ENCODE data around the gene SRSF4.
A peak's percentile ranks its signal among the peaks of the same experiment; 100 is the strongest.
"Not testable (repeated sequence)": the region's sequence is repeated elsewhere in the genome, so short reads cannot be mapped to it uniquely, and the experiment has no call there.

The SRSF4 gene

DNA sequence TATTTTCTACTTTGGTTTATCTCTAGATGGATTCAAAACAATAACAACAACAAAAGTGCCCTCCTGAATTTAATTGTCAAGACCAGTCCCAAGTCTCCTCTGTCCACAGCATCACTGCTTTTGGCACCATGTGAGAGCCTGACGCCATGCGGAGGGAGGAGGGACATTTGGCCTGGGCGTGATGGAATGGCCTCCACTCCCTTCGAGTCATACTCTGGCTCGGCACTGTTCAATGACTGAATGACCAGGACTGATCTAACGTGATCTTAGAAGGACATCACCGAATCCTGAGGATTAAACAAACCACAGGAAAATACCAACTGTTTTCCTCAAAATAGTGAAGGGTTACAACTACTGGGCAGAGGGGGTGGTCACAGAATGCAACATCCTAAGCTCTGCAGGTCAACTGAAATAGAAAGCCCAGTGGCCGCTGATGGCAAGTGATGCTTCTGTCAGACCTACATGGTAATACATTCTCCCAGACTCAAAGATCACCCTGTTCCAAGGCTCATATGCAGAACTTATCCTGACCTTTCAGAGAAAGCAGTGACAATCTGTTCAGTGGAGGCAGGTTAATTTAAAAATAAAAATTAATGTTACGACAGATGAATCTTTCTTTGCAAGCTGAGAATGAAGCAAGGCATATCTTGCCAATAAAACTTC lies 19.1 kb downstream of the SRSF4 start:
- no peak for FAIRE-seq

DNA sequence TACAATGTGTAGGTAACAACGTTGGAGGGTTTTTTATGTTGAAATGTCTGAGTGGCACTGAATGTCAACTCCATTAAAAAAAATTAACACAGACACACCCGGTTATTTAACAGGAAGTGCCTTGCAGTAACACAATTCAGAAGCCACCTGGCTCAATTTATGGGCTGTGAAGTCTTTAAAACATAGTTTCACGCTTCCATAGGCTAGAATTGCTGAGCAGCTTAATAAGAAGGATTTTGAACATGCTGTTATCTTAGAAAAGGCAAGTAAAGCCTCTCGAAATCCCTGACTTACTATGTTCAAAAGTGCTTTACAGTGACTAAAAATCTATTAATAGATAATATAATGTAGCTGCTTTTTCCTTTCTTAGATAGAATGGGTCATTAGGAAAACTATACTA lies 19.7 kb downstream of the SRSF4 start:
- FAIRE-seq = no peak

DNA sequence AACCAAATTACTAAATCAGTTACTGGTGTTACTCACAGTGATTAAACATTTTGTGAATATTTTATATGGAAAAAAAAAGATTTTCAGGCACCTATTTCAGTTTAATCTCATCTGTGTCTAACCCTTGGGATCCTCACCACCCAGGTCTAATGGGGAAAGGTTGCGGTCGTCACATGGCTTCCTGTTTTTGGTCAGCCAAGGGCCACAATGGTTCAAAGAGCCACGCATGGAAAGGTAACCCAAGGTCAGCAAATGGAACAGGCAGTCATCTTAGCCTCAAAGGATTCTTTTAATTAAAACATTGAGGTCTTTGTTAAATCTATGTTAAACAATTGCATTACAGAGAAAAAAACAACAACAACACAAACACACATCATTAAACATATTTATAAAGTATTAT lies 21.9 kb downstream of the SRSF4 start:
- FAIRE-seq = no peak

DNA sequence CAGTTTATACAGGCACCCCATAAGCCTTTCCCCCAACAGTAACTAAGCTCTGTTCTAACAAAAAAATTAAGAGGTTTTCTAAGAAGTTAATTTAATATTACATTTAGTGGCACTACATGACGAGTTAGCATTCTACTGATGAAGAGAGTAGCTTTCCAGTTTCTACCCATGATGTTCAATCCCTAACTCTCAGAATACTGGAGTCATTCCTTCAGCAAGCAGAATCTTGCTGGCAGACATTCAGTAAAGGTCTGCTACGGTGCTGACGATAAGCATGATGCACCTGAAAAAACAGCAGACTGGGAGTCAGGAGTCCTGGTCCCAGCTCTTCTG lies 24.5 kb downstream of the SRSF4 start:
- no peak for FAIRE-seq

DNA sequence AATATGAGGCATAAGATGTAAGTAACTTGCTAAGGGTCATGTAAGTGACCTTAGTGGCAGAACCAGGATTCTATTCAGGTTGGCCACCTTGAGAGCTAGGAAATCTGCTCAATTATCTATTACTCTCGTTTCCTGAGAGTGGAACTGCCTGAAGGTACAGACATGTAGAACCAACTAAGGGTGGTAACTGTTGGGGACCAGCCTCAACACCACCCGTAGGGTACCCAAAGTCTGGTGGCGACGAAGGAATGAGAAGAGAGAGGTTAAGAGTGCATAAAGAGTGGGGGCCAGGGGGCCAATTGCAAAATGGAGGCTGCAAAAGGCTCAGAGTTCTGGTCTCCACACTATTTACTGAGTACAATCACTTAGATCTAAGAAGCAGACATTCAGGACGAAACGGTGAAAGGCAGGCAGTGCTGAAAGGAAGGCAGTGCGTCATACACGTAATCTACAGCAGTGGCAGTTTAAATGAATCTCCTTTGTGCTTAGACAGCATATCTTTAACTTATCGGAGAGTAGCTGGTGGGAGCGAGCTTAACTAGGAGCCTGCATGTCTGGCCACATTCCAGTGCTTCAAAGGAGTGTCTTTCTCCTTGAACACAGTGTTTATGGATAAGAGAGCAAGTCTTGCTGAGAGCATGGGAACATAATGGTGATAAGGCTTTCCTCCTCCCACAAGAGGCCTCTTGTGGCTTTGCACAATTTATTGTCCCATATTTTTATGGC lies 25.0 kb downstream of the SRSF4 start:
- FAIRE-seq = peak; percentile 45

DNA sequence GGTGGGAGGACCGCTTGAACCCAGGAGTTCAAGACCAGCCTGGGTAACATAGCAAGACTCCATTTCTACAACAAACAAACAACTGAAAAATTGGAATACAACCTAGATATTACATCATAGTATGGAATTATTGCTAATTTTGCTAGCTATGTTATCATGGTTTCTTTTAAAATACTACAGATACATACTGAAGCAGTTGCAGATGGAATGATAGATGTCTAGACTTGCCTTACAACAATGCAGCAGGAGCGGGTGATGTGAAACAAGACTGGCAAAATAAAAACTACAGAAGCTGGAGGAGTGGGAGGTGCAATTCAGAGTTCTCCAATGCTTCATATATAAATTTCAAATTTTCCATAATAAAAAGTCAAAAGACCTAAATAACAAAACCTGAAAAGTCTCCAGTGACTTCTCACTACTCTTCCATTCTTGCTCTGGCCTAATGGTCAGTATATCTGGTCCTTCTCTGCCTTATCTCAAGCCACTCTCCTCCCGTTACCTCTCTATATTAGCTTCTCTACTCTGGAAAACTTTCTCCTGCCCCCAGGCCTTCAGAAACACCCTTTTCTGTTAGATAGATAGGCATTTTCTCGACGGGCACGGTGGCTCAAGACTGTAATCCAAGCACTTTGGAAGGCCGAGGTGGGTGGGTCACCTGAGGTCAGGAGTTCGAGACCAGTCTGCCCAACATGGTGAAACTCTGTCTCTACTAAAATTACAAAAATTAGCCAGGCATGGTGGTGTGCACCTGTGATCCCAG lies 29.5 kb downstream of the SRSF4 start:
- FAIRE-seq = no peak

DNA sequence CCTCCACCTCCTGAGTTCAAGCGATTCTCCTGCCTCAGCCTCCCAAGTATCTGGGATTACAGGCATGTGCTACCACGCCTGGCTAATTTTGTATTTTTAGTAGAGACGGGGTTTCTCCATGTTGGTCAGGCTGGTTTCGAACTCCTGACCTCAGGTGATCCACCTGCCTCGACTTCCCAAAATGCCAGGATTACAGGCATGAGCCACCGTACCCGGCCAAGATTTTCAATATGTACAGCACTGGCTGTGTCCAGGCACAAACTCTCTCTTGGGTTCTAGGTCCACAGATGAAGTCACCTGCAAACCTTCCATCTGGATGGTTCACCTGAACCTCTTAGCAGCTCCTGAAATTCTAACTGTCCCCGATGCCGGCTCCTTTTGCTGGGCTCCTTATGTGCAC lies 31.4 kb downstream of the SRSF4 start:
- not testable (repeated sequence) for FAIRE-seq

DNA sequence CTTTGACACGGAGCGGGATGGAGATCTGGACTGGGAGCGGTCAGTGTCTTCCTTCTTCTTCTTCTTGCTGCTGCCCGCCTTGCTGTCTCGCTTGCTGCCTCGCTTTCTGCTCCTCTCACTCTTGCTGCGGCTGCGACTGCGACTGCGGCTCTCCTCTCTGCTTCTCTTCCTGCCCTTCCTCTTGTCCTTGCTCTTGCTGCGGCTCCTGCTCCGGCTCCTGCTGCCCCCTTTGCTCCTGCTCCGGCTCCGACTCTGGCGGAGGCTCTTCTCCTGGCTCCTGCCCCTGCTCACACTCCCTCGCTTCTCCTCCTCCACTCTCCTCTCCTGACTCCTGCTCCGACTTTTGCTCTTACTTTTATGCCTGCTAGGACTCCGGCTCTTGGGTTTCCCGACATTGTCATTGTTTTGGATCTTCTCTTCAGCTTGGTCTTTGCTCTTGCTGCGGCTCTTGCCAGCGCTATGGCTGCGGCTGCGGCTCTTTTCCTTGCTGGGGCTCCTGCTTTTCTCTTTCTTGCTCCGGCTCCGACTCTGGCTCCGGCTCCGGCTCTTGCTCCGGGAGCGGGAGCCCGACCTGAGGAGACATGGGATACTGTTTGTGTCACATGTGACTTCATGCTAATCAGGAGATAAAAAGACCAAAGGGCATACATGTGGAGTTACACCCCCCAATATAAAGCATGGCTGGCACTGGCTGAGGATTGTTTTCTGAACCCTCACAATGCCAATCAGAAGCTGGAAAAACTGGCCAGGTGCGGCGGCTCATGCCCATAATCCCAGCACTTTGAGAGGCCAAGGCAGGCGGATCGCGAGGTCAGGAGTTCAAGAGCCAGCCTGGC lies 32.8 kb downstream of the SRSF4 start:
- no peak for FAIRE-seq

DNA sequence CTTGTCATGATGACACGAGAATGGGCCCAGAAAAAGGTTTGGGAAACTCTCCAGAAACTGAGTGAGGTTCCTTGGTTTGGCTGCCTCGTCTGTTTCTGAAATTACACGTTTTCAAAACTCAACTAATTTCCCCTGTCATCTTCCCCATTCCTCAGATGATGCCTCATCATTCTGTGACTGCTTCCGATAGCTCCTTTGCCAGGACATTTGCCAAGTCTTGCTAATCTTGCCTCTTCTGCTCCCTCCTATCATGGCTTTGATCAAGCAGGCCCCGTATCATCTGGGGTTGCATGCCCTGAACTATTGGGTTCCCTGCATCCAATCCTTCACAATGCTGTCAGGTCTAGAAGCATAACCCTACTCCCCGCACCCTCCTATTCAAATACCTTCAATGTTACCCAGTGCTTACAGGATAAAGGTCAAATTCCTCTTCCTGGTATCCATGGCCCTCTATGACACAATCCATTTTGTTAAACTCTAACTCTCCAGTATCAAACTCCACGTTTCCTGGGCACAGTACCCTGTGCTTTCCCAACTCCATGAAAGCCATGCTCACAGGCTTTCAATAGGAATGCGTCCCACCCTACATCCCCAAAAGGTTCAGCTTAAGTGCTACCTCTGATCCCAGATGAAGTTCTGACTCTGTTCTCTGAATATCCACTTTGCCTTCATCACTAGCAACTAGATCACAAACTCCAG lies 35.8 kb downstream of the SRSF4 start:
- no peak for FAIRE-seq

DNA sequence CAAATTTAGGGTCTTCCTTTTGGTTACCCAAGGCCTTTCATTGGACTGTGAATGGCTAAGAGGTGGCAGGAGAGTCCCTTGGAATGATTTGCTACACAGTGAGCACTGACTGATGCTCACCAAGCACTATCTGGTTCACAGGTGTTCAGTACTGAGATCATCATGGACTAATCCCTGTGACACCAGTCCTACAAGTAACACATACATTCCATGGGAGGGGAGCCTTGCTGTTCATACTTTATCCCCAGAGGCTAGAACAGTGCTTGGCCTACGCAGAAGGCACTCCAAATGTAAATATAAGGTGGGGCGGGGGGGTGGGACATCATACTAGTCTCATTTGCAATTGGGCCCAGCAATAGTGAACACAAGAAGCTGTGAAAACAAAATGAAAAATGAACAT lies 37.5 kb downstream of the SRSF4 start:
- no peak for FAIRE-seq

DNA sequence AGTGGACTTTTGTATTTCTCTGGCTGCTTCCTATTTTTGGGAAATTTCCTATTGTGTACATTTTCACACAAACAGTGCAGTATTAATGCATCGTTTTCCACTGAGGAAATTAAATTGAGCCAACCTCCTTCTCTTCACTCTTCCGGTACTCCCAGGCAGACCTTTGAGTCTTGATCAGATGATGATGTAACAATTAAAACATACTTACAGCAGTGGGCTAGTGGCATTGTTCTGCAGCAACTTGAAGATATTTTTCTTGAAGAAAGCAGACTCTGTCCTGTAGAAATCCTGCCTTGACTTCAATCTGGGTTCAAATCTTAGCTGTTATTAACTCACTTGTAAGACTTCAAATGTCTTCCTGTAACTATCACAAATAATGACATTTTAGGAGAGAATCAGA lies 39.0 kb downstream of the SRSF4 start:
- FAIRE-seq = no peak

DNA sequence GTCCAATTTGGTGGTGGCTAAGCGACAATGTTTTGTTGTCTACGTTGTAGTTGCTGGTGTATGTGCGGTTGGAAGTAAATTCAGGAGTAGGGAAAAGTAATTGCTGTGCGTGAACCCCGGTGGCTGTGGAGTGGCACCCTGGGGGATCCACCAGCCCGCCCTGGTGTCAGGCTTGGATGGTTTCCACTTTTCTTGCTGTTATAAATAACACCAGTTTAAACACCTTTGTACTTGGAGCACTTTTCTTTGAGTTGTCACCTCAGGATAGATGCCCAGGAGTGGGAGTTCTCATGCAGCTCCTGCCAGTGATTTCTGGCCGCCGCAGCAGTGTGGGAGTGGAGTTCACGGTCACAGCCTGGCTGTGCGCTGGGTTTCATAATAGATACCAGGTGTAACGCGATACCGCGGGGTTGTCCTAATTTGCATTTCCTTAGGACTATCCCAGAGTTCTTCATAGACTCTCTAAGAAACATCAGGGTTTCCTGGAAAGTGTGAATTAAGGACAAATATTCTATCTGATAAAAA lies 45.2 kb downstream of the SRSF4 start:
- no peak for FAIRE-seq

DNA sequence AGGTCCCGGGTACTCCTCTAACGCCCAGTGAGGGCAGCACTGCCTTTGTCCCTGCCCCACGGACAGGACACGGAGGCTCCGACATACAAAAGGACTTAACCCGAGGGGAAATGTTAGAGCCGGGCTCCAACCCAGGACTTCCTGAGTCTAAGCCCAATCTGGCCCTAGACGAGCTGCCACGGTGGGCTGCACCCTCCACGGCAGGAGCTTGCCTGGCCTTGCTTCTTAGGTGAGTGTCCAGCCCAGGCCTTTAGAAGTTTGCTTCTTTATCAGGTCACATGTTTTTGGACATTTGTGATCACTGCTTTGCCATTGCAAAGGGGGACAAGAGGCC lies 47.0 kb downstream of the SRSF4 start:
- FAIRE-seq = no peak

DNA sequence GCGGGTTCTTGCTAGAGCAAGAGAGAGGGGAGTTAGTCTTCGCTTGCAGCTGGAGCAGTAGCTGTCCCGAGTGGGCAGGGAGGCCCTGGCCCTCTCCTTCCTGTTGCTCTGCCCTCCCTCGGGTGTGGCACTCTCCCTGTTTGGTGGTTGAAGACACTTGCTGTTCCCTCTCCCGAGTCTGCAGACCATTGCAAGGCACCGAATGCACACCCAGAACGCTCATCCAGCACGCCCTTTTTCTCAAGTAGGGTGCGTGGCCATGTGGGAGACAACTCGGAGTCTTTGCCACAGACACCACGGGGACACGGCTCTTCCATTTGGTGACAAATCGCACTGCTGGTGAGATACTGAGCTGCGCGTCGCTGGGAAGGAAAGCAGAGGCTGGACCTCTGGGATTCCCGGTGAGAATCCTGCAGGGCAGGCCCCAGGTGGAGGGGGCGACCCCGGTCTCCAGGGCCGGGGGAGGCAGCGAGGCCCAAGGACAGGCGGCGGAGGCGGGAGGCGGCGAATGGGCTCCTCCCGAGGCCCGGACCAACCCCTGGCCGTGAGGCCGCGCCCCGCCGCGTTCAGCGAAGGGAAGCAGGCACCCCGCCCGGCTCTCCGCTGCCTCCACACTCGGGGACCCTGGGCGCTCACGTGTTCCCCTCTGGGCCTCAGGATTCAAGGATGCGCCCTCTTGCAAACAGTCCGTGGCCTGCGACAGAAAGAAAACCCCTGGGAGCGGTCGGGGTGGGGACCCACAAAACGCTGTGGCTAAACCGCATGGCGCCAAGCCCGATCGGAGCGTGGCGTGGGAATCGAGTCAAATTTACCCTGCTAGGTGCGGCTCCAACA lies 47.6 kb downstream of the SRSF4 start:
- no peak for FAIRE-seq

DNA sequence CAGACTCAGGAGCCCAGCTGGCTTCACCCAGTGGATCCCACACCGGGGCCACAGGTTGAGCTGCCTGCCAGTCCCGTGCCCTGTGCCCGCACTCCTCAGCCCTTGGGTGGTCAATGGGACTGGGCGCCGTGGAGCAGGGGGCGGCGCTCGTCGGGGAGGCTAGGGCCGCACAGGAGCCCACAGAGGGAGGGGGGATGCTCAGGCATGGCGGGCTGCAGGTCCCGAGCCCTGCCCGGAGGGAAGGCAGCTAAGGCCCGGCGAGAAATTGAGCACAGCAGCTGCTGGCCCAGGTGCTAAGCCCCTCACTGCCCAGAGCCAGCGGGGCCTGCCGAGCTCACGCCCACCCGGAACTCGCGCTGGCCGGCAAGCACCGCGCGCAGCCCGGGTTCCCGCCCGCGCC lies 50.6 kb downstream of the SRSF4 start:
- FAIRE-seq = not testable (repeated sequence)

DNA sequence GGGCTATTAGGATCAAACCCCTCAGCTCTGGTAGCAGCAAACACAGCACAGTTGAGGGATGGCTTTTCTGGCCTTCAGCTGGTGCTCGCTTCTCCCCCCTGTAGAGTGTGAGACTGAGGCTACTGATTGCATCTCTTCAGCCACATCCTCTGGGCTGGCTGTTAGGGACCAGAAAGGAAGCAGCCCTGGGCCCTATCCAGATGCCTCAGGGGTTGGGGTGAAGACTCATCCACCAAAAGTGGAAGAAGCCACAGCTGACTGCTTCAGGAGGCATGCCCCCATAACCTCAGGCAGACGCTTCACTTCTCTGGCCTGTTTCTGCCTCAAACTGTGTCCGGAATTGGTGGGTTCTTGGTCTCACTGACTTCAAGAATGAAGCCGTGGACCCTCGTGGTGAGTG lies 51.8 kb downstream of the SRSF4 start:
- no peak for FAIRE-seq

DNA sequence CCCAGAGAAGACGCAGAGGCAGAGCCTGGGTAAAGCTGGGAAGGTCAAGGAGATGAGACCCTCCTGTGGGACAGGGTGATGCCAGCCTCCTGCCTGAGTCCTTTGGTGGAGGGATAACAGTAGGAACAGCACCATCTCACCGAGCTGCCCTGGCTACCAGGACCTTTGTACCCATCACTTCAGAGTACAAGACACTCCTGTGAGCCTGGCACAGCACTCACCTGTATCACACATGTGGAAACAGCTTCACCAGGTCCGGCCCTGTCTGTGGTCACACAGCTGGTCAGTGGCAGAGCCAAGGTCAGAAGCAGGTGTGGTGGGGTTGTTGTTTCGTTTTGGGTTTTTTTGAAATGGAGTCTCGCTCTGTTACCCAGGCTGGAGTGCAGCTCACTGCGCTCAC lies 53.0 kb downstream of the SRSF4 start:
- no peak for FAIRE-seq

DNA sequence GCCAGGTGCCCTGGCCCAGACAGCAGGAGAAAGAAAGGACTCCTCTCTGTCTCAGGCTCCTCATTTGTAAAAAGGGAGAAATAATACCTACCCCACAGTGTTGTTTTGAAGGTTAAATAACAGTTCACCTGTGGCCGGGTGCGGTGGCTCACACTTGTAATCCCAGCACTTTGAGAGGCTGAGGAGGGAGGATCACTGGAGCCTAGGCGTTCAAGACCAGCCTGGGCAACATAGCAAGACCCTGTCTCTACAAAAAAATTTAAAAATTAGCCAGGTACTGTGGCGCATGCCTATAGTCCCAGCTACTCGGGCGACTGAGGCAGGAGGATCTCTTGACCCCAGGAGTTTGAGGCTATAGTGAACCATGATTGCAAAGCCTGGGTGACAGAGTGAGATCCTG lies 55.5 kb downstream of the SRSF4 start:
- FAIRE-seq = no peak

DNA sequence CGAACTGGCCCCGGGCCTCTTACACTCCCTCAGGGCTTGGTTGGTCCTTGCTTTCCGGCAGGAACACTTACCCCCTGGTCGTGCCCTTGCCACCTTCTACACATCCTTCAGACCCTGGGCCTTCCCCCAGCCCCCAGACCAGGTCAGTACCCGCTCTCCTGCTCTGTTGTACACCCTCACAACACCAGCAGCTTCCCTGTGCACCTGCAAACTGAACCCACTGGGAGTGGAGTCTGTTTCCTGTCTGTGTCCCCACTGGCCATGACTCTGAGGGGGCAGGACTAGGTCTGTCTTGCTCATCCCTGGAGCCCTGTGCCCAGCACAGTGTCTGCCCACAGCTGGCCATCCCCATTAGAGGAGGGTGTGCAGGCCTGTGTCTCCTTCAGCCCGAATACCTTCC lies 55.9 kb downstream of the SRSF4 start:
- no peak for FAIRE-seq

DNA sequence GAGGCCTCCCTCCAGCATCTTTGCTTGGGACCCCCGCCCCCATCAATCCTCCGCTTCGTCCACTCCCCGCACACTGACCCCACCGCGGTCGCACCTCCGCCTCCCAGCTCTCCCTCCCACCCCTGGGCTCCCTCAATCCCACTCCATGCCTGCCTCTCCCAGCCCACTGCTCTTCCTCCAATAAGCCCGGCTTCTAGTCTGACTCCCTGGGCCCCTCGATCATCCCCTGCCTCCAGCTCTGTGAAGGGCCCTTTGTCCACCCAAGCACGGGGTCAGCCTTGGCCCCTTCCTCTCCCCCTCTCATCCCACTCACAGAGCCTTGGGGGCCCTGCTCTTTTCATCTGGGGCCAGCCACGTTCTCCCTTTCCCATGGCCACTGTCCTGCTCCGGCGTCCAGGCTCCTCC lies 56.5 kb downstream of the SRSF4 start:
- FAIRE-seq = no peak

DNA sequence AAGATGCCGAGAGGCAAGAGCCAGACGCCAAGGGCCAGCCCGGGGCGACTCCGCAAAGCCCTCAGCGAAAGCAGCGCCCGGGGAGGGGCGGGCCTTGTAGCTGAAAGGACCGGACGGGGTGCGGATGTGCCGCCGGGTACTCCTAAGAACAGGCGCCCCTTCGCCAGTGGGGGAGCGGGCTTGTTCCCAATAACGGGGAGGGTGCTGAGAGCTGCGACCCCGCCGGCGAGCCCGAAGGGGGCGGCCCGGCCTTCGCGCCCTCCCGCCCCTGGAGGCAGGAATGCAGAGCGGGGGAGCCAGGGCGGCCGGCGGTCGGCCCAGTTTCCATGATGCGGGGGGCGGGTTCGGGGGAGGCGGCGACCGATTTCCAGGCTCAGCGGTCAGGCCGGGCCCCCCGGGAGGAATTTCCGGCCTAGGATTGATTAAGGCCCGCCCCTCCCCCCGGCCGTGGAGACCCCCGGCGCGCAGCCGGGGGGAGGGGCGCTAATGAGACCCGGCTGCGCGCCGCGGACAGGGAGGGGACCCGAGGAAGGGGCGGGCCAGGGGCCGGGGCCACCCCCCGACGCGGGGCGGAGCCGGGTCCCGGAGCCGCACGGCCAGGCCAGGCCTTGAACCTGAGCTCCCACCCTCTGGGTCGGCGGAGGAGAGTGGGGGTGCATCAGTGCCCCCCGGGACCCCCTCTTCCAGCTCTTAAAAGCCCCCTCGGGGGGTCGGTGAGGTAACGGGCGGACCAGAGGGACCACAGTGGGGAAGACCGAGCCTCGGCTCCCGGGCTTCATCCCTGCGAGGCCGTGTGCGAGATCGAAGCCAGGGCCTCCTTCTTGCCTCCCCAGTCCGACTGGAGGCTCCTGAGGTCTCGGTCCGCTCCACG lies 57.1 kb downstream of the SRSF4 start:
- FAIRE-seq = no peak
